H9 (cell line): ENCODE results near the gene DNTT. TPM values are rescaled to one million over a fixed set of nuclear protein-coding genes. Genes with fewer than 3 reads are reported as not detected.

Experiments used
- DNase-seq: peaks from one replicate; pipeline ENCODE4 v3.0.0-alpha.2; 2017
- H2AFZ ChIP-seq: one replicate; pipeline ENCODE4 v1.6.1; 2013; ENCODE audit warnings: mild to moderate bottlenecking, low read length, control low read depth, moderate library complexity
- H2AK5ac ChIP-seq: 2 replicates; pipeline ENCODE4 v1.6.1; 2013; ENCODE audit warnings: low read length, control low read depth, mixed read lengths; ENCODE audit not compliant: insufficient read length
- H2BK120ac ChIP-seq: one replicate; pipeline ENCODE4 v1.6.1; 2013; ENCODE audit warnings: low read depth, mild to moderate bottlenecking, low read length, control low read depth, inconsistent platforms; ENCODE audit not compliant: poor library complexity, severe bottlenecking
- H2BK12ac ChIP-seq: 2 replicates; pipeline ENCODE4 v1.6.1; 2013; ENCODE audit warnings: low read length, control low read depth, mixed read lengths, low read depth; ENCODE audit not compliant: insufficient read length
- H2BK15ac ChIP-seq: 2 replicates; pipeline ENCODE4 v1.6.1; 2013; ENCODE audit warnings: low read depth, low read length, control low read depth
- H2BK20ac ChIP-seq: one replicate; pipeline ENCODE4 v1.6.1; 2013; ENCODE audit warnings: low read depth, mild to moderate bottlenecking, low read length, control low read depth, inconsistent platforms; ENCODE audit not compliant: poor library complexity, severe bottlenecking
- H2BK5ac ChIP-seq: 2 replicates; pipeline ENCODE4 v1.6.1; 2013; ENCODE audit warnings: low read length, control low read depth, mixed read lengths; ENCODE audit not compliant: insufficient read length
- H3K14ac ChIP-seq: 2 replicates; pipeline ENCODE4 v1.6.1; 2013; ENCODE audit warnings: low read length, control low read depth; ENCODE audit not compliant: insufficient read depth
- H3K18ac ChIP-seq: 2 replicates; pipeline ENCODE4 v1.6.1; 2013; ENCODE audit warnings: low read depth, mild to moderate bottlenecking, mixed read lengths, low read length, control low read depth; ENCODE audit not compliant: insufficient read length
- H3K23ac ChIP-seq: 2 replicates; pipeline ENCODE4 v1.6.1; 2013; ENCODE audit warnings: low read length, control low read depth, mixed read lengths, low read depth; ENCODE audit not compliant: insufficient read length
- H3K23me2 ChIP-seq: 2 replicates; pipeline ENCODE4 v1.6.1; 2013; ENCODE audit warnings: low read depth, mild to moderate bottlenecking, mixed read lengths, low read length, control low read depth; ENCODE audit not compliant: insufficient read length, poor library complexity, severe bottlenecking
- H3K27ac ChIP-seq: 2 replicates; pipeline ENCODE4 v1.5.1; 2013; ENCODE audit warnings: low read length, control low read depth, mixed read lengths, low read depth; ENCODE audit not compliant: insufficient read length
- H3K27me3 ChIP-seq: 2 replicates; pipeline ENCODE4 v1.6.1; 2013; ENCODE audit warnings: low read length, control low read depth, inconsistent platforms; ENCODE audit not compliant: insufficient read depth
- H3K4ac ChIP-seq: 2 replicates; pipeline ENCODE4 v1.6.1; 2013; ENCODE audit warnings: low read depth, mild to moderate bottlenecking, control low read depth, inconsistent platforms, low read length, moderate library complexity
- H3K4me1 ChIP-seq: 2 replicates; pipeline ENCODE4 v1.6.1; 2013; ENCODE audit warnings: low read length, control low read depth, inconsistent platforms; ENCODE audit not compliant: insufficient read depth
- H3K4me2 ChIP-seq: 2 replicates; pipeline ENCODE4 v1.6.1; 2013; ENCODE audit warnings: low read length, control low read depth, mixed read lengths; ENCODE audit not compliant: insufficient read length, insufficient read depth
- H3K56ac ChIP-seq: 2 replicates; pipeline ENCODE4 v1.6.1; 2013; ENCODE audit warnings: low read depth, mild to moderate bottlenecking, mixed read lengths, low read length, control low read depth; ENCODE audit not compliant: insufficient read length
- H3K79me1 ChIP-seq: 2 replicates; pipeline ENCODE4 v1.6.1; 2013; ENCODE audit warnings: low read depth, mild to moderate bottlenecking, moderate library complexity, low read length, control low read depth, inconsistent platforms; ENCODE audit not compliant: insufficient read depth, poor library complexity, severe bottlenecking
- H3K79me2 ChIP-seq: 2 replicates; pipeline ENCODE4 v1.6.1; 2013; ENCODE audit warnings: low read length, control low read depth, inconsistent platforms; ENCODE audit not compliant: insufficient read depth
- H3K9ac ChIP-seq: 2 replicates; pipeline ENCODE4 v1.6.1; 2013; ENCODE audit warnings: low read length, control low read depth, mixed read lengths; ENCODE audit not compliant: insufficient read length; ENCODE audit errors: extremely low read depth
- H3K9me3 ChIP-seq: one replicate; pipeline ENCODE4 v1.6.1; 2013; ENCODE audit warnings: low read depth, low read length, inconsistent platforms; ENCODE audit not compliant: control insufficient read depth
- H3T11ph ChIP-seq: one replicate; pipeline ENCODE4 v1.6.1; 2013; ENCODE audit warnings: mild to moderate bottlenecking, low read length, control low read depth, inconsistent platforms
- H4K20me1 ChIP-seq: one replicate; pipeline ENCODE4 v1.6.1; 2013; ENCODE audit not compliant: control insufficient read depth, insufficient read length, insufficient read depth
- H4K5ac ChIP-seq: 2 replicates; pipeline ENCODE4 v1.6.1; 2013; ENCODE audit warnings: low read depth, mild to moderate bottlenecking, mixed read lengths, low read length, control low read depth; ENCODE audit not compliant: insufficient read length
- H4K8ac ChIP-seq: replicated peaks from 2 replicates; pipeline ENCODE4 v1.6.1; 2013; ENCODE audit warnings: low read length, control low read depth, mixed read lengths, low read depth; ENCODE audit not compliant: insufficient read length
- H4K91ac ChIP-seq: 2 replicates; pipeline ENCODE4 v1.6.1; 2013; ENCODE audit warnings: low read depth, mild to moderate bottlenecking, moderate library complexity, mixed read lengths, low read length, control low read depth; ENCODE audit not compliant: insufficient read length
- H3K27ac Mint-ChIP-seq, 3 experiments: 2 replicates in 2 of 3; 3 replicates in 1 of 3; pipeline ENCODE4 v1.8.0; 2020 to 2021; ENCODE audit warnings: mixed read lengths in 3 of 3, mild to moderate bottlenecking in 1 of 3, moderate library complexity in 1 of 3
- H3K27me3 Mint-ChIP-seq: 2 replicates; pipeline ENCODE4 v1.8.0; 2021; ENCODE audit warnings: low read depth, mild to moderate bottlenecking, moderate library complexity, mixed read lengths
- H3K36me3 Mint-ChIP-seq, 3 experiments: 2 replicates in 2 of 3; 3 replicates in 1 of 3; pipeline ENCODE4 v1.8.0; 2020 to 2021; ENCODE audit warnings: low read depth in 3 of 3, mixed read lengths in 3 of 3; ENCODE audit not compliant: insufficient read depth in 1 of 3
- H3K4me1 Mint-ChIP-seq, 2 experiments: 2 replicates each; pipeline ENCODE4 v1.8.0; 2020; ENCODE audit warnings: mixed read lengths in 2 of 2
- H3K4me3 Mint-ChIP-seq, 2 experiments: 2 replicates in 1 of 2; 3 replicates in 1 of 2; pipeline ENCODE4 v1.8.0; 2020 to 2021; ENCODE audit warnings: mild to moderate bottlenecking in 2 of 2, mixed read lengths in 2 of 2, moderate library complexity in 1 of 2
- H3K9me3 Mint-ChIP-seq, 2 experiments: 2 replicates in 1 of 2; 3 replicates in 1 of 2; pipeline ENCODE4 v1.8.0; 2020; ENCODE audit warnings: mild to moderate bottlenecking in 2 of 2, mixed read lengths in 2 of 2, moderate library complexity in 1 of 2
- CTCF ChIP-seq: fragments of 200-600 bp; sonication (generic); conservative IDR thresholded peaks from 3 replicates; pipeline ENCODE4 v1.8.0; 2021; ENCODE audit warnings: antibody characterized with exemption, mild to moderate bottlenecking
- WGBS: extraction: QIAGEN DNeasy Blood & Tissue Kit; methylation state at CpG from one replicate; pipeline ENCODE4 v1.1.7; 2013; ENCODE audit warnings: missing lambda C conversion rate, low lambda C conversion rate, mixed read lengths; ENCODE audit not compliant: insufficient read length; ENCODE audit errors: extremely low coverage; 5-methylcytosine and 5-hydroxymethylcytosine counted together
- total RNA-seq: library from RNA; stranded (reverse); gene quantifications from 2 replicates; pipeline ENCODE4 v1.2.1, GENCODE V29; 2021

The DNTT gene
- total RNA-seq, 1 experiment from 2014 or later, result not detected

- Histone ChIP-seq H3K4ac (no peak overlapping the region), H3K27ac (no peak overlapping the region), H4K5ac (no peak overlapping the region), H3K23me2 (no peaks in the 10 kb centered on the region), H4K8ac (no peak overlapping the region), H3K4me2 (no peak overlapping the region), H4K20me1 (no peaks in the 10 kb centered on the region), H3K4me1 (no peaks in the 10 kb centered on the region), H2AK5ac (no peak overlapping the region), H3K79me1 (no peaks in the 10 kb centered on the region), H2AFZ (no peak overlapping the region), H2BK5ac (no peak overlapping the region), H3K27me3 (no peaks in the 10 kb centered on the region; the same call in 1 of the 2 replicates), H3K79me2 (no peaks in the 10 kb centered on the region), H3K14ac (peak overlapping the region; percentile 3; the same call in 1 of the 2 replicates), H4K91ac (no peak overlapping the region), H3K9ac (no peak overlapping the region), H3K18ac (no peak overlapping the region), H3K9me3 (no peaks in the 10 kb centered on the region), H2BK15ac (no peak overlapping the region), H3K56ac (no peak overlapping the region), H2BK120ac (no peak overlapping the region), H2BK20ac (no peak overlapping the region), H3K23ac (no peak overlapping the region), H2BK12ac (no peak overlapping the region), H3T11ph (no peak overlapping the region)
- no peaks in the 10 kb centered on the region for H3K9me3 Mint-ChIP-seq
- no peak for TF ChIP-seq CTCF
- no CpG with 5 or more reads among the region's 8 CpGs for WGBS
- no peak overlapping the region for H3K4me3 Mint-ChIP-seq
- no peak for DNase-seq
- peaks cover 8% of the 10 kb centered on the region for H3K27me3 Mint-ChIP-seq
- no peaks in the 10 kb centered on the region for H3K36me3 Mint-ChIP-seq
- H3K27ac Mint-ChIP-seq, result no peak overlapping the region
- peaks cover 8 to 11% of the 10 kb centered on the region in 2 experiments for H3K4me1 Mint-ChIP-seq
These were observed 52.9 kb downstream of the DNTT start for GRCh38 chr10:96357038-96357620.
